ENCODE results near the gene BICC1. TPM values are rescaled to one million over a fixed set of nuclear protein-coding genes. Genes with fewer than 3 reads are reported as not detected.

The BICC1 gene
- polyA plus RNA-seq, 5 donors, result 27.2 to 43.9 (median 37.5) TPM

DNA sequence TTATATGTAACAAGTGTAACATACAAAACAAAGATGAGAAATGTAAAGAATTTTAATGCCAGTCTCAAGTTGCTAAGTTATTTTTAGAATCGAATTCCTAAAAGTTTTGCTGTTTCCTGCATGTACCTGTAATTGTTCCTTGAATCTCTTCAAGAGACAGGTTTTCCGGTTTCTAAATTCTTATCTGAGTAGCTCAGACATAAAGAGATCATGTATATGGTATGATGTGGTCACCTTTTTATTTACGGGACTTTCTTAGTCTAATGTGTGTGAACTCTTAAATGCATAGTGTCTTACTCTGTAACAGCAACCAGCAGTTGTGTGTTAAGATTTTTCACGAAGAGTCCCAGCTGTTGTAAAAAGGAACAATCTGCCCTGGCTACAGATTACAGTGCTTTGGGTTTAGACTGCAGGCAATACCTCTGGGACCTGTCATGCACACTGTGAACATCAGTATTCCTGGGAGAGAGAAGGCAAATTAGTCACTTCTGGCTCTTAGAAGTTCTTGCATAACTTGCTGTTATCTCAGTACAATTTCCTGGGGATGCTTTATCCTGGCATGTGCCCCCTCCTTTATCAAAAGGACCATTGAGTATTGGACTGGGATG lies 263.4 kb downstream of the BICC1 start:
- DNase-seq, result peak in 1 of 2 donors; percentile 49

DNA sequence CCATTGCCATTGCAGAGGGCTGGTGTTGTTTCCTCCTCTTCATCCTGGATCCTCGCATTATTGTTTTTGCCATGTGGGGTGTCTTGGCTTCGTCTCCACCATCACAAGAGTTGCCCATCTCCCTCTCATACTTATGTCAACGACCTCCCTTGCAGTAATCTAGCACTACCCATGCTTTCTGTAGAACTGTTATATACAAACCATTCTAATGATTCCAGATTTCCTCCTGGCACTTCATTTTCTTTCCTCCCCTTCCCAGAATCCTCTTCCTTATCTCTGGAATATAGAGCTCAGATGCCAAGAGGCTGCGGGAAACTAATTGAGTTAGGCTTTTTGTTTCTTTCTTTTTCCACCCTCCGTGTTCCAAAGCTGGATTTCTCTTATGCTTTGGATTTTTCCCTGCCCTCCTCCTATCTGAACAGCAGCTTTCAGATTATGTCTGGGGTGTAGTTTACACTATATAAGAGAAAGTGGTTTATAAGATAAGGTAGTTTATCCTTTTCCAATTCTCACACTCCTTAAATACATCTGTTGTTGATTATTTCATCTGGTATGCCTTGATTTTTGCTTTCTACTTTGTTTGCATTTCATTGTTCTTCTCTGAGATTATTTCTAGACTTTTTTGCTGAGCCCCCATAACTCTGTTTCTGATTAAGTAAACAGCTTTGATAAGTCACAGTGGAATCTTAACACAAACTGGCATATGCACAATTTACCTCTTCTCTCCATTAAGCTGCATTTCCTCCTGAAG lies 264.1 kb downstream of the BICC1 start:
- DNase-seq, result peak; percentile 56 to 58

DNA sequence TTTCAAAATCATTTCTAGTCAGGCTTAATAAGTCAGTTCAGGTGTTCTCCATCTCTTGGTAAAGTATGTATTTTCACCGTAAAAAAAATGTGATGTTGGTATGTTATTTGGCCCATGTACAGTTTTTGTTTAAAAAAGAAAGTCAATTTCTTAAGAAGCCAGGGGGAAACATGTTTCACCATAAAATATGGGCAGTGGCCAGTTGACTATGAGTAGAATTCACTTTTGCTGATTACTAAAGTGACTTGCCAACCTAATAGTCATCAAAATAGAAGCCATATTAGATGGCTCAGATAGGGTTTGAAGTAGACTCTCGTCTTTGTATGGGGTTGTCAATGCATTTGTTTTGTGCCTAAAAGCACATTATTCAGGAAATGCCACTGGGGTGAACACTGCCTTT lies 266.3 kb downstream of the BICC1 start:
- DNase-seq, result no peak

DNA sequence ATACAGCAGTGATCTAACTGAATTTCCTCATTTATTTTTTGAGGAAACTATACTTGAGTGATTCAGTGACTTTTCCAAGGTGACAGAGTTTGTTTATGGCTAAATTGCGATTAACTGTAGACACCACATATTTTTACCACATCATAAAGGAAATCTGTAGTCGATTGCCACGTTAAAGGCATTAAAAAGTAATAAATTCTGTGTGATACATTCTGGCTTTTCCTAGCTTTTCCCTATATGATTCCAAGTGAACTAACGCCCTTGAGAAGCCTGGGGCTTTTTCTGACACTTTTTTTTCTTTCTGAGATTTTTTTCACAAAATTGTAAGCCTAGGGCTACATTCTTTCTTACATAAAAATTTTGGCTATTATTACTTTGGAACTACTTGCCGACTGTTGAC lies 266.9 kb downstream of the BICC1 start:
- no peak for DNase-seq

DNA sequence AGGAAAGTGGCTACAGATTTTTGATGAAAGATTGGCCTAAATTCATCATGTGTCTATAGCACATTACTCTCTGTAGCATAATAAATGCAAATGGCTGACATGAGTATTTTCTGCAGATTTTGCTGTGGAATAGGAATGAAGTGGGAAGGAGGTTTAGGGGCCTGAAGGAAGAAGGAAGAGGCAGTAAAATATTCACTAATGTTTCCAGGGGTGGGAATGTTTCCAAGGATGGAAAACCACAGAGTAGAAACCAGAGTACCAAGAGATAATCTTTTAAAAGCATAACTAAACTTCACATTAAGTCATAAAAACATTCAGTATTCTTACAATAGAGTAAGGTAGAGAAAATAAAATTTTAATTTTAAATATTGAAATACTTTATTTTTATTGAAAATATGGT lies 267.8 kb downstream of the BICC1 start:
- DNase-seq, result no peak

DNA sequence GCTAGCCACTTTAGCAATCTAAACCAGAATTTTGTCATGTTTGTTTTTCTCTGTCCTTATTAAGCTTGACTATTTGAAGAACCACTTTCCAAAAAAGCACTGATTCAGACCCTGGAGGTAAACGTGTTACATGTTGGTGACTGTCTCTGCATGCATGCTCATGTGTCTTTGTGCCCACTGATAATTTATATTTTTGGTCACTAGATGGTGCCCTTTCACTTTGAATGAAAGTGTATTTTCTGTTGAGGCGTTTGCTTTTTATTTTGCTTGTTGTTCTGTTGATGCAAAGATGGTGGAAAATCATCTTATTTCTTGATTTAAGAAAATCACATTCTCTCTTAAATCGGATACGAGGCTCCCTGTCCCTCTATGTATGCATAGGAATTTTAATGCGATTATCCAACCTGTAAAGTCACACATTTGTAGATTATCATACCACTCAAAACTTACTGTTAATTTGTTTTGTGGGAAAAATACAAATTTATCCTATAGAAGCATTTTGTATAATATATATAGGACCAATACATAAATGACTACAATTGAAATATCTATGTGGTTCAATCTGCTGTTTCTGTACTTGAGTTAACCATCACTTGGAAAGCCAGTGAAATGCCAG lies 269.3 kb downstream of the BICC1 start:
- DNase-seq, result peak in 1 of 2 donors; percentile 53

DNA sequence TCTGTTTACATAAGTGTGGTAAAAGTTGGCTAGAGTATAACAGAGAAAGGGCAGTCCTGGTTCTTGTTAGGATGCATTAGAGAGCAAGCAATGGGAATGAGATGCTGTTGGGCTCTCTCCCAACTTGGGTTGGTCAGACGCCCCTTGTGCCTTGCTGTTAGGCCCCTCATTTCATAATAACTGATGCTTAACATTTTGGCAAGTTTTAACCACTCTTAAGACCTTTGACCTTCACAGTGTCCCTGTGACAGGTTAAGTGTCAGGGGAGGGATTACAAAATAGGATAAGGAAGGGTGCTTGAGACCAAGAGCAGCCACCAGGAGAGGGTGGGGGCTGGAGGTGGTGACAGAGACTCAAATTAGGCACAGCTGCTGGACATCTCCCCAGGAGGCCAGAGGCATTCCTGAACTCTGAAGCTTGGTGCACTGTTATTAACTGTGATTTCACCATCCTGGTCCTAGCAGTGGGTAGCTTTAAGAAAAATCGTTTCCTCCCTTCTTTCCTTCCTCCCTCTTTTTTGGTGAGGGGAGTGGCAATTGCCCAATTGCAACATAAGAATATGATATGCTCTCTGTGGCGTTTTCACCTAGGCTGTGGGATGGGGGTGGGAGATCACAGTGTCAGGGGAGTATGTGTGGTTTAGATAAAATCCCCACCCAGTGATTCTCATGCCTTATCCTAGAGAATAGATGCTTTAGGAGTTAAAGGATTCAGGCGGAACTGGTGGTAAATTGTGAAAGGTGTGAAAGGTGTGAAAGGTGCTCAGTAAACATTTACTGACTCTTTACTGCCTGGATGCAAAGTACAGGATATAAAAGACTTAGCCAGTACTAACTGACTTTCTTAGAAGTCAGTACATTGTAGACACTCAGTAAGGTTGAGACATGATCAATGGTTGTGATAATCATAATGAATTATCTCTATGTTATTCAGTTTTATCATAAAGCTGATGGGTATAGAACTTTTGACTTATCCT lies 270.5 kb downstream of the BICC1 start:
- no peak for DNase-seq

DNA sequence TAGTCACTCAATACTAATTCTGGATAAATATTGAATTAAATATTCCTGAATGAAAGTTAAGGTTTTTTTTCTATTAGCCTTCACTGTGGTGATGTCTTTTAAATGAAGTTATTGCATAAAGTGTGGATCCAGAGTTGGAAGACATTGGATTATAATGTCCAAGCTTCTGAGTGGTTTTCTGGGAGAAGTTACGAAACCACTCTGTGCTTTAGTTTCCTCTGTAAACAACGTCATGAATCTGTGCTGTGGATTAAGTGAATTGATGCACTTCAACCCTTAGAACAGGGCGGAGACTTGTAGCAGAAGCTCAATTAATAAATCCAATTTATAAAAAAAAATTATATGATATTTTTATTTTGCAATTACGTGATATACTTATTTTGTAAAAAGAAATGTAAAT lies 271.7 kb downstream of the BICC1 start:
- no peak for DNase-seq

DNA sequence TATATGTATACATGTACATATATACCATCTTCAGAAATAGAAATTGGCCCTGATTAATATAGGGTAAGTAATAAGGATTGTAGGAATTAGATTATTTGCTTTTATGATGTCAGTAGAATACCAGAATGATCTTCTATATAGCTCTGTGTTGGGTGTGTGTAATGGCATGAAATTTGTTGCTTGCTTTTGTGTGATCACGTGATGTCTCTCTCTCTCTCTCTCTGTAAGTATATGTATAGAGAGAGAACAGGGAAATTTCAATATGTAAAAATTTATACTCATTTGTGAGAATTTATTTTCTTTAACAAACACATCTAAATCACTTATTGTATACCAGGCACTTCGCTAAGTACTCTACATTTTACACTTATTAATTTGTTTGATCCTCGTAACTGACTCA lies 272.7 kb downstream of the BICC1 start:
- no peak for DNase-seq

DNA sequence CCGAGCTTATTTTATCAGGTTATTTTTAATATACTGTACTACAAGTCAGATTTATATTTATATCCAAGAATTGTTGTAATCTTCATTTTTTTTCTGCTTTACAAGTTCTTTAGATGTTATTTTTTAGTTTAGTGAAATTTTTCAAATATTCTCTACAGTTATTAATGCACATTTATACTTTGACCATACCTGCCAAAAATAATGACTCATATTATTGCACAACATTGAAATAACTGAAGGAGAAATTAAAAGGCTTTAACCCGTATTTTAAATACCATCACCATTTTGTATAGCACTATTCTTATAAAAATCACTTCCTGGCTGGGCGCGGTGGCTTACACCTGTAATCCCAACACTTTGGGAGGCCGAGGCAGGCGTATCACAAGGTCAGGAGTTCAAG lies 278.5 kb downstream of the BICC1 start:
- no peak for DNase-seq

DNA sequence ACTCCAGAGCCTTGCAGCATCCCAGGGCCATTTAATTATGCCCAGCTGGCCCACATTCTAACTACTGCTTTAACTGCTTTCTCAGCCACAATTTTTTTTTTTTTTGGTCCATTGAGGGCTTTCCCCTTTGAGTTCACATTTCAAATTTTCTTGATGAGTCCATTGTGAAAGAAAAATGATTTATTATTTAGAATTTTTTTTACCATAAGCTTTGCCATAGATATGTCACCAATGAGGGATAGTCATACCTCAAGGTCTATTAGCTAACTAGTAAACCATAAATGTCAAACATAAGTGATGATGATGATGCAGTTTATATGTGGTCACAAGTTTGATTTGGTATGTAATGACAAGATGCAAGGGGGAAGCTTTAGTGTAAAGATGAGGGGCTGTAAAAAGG lies 282.9 kb downstream of the BICC1 start:
- DNase-seq, result no peak

DNA sequence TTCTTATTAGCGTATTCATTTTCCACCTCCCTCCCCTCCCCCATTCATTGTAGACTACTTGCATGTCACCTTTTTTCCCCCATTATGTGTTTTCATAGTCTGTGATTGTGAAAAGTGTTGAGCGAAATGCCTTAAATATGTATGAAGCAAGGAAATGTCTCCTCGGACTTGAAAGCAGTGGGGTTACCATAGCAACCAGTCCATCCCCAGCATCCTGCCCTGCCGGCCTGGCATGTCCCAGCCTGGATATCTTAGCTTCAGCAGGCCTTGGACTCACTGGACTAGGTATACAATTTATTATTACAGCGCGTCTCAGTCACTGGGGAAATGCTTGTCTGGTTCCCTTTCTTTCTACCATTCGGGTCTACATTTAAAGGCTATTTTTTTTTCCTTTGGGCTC lies 283.6 kb downstream of the BICC1 start:
- DNase-seq, result no peak

DNA sequence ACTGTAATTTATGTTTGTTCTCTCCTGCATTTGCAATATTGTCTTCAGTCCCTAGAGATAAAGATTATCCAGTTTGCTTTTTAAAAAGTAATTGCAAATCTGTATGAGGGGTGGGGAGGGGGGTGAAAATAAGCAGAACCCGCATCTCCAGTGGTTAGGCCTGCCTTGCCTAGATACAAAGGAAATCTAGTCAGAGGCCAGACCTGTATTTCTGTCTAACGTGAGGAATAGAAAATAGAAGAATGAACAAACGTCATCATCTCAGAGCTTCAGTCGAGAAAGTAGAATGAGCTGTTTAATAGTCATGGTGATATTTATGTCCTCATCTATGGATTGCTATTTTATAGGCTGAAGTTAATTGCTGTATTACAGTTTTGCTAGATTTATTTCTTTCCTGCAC lies 284.2 kb downstream of the BICC1 start:
- no peak for DNase-seq

DNA sequence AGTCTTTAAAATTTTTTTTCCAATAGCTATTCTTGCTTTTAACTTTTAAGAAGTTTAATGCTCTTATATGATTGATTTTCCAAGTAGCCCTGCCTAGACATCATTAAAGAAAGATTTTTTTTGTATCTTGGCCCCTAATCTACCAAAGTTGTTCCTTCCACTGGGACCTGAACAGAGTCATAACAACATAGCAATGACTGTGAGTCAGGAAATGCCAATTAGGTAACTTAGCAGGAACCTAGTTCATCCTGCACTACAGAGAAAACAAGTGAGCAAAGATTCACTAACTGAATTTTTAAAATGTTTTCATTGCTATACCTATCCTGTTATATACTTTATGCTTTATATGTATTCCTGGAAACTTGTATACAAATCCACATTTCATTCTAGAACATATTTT lies 284.7 kb downstream of the BICC1 start:
- no peak for DNase-seq

DNA sequence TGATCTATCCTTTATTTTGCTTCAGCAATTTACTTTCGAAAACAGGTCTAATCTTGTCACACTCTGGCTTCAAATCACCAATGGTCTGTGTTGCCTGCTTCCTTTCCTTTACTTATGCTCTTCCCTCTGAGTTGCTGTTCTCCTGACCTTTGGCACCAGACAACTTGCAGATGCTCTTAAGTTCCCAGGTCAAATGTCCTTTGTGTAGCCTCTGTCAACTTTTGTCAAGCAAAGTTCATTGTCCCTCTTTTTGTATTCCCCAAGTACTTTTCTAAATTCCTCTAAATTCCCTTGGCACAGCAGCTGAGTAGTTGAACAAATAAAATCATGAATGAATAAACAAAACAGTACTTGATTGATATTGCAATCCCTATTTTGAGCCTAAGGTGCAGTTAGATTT lies 289.4 kb downstream of the BICC1 start:
- DNase-seq, result no peak

DNA sequence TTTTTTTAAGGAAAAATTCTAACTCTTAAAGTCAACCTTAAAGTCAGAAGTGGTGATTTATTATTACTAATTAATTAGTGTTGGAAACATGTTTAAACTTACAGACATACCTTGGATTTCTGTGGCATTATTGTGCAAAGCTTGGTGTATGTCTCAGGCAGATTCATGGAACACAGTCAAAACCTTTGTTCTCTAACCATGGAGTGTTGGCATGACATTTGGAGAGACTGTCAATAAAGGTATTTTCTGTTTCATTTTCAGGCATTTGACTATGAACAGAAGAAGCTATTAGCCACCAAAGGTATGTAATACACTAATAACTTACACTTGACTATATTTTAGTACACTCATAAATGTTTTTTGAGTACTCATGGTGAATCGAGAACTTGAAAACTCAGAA lies 293.7 kb downstream of the BICC1 start:
- no peak for DNase-seq

DNA sequence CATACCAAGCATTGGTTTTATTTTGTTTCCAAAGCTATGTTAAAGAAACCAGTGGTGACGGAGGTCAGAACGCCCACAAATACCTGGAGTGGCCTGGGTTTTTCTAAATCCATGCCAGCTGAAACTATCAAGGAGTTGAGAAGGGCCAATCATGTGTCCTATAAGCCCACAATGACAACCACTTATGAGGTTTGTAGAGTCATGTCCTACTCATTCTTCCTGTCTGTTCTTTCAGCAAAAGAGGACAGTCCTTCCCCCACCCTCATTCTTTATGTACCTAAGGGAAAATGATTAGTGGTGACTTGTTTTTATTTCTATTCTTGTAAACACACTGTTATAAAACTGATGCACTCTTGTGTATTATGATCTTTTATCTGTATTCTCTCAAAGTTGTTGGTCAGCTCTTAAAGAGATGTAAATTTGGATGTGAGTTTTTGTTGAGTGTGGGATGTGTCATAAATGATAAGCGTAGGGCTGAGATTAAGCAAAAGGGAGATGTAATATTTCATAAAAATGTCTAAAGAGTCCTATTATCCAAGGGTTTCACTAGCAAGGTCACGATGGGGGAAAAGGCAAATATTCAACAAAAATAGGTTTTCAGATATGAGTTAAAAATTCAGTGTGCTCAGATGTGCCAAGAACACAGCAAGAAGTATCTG lies 294.4 kb downstream of the BICC1 start:
- DNase-seq, result no peak

DNA sequence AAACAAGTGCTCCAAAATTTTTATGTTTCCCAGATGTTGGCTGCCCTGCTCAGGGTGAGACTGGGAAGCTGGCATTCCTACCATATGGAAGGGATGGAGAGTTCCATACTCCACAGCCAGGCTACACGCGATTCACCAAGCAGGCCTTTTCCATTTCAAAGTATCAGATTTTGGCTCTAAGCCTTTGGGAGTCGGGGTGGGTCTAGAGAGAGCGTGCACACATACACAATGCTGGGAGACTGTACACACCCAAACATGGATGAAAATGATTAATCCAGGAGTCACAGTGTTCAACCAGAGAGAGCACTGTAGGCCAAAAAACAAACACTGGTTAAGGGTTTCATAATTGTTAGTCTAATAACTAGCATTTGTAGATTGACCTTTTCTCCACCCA lies 295.0 kb downstream of the BICC1 start:
- no peak for DNase-seq

DNA sequence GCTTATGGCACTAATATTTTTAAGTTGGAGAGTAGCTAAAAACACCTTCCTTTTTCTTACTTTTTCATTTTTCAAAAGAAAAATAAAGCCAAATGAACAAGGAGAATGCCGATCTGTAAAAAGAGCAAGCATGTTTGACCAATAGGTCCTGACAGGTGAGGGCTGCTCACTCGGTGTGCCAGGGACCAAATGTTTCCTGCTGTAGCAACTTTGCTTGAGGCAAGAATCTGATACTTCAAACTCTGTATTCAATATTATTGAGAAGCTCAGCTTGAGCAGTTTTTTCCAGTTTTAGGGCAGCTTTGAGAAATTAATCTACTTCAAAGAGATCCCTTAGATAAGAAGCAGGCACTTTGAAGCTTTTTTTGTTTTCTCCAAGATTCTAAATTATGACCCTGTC lies 298.1 kb downstream of the BICC1 start:
- DNase-seq, result no peak

DNA sequence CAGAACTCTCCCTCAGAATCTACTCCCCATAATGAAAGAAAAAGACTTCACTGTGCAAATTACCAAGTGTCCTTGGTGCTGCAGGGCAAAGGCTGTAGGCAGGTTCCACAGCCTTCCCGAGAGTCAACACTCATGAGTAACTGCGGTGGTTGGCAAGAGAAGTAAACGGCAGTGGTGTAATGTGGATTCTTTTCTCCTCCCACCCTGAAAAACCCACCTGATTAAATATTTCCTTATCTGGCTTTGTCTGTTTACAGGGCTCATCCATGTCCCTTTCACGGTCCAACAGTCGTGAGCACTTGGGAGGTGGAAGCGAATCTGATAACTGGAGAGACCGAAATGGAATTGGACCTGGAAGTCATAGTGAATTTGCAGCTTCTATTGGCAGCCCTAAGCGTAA lies 300.9 kb downstream of the BICC1 start:
- no peak for DNase-seq

DNA sequence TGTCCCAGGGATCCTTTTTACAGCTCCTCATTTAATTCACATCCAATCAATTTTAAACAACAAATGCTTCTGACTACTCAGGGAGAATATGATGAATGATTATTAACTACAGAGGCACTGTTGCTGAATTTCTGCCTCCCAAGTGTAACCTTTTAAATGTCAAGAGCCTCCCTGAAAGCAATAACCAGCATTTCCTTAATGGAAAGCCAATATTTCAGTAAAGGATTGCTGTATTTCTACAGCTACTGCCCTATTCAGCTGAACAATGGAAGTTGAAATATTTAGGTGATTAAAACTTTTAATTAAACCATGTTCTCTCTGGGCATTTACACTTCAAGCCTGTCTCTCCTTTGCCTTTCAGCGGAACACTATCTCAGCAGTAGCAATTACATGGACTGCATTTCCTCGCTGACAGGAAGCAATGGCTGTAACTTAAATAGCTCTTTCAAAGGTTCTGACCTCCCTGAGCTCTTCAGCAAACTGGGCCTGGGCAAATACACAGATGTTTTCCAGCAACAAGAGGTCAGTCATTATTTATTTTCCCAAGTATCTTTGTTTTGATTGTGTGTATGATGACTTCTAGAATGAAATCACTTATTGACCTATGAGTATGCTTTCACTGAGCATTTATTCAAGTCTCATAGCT lies 304.7 kb downstream of the BICC1 start:
- no peak for DNase-seq
